HepG2 (cell line): ENCODE results near the gene NELFCD. TPM values are rescaled to one million over a fixed set of nuclear protein-coding genes. Genes with fewer than 3 reads are reported as not detected.

Experiments used
- ADNP ChIP-seq: sonication (generic); formaldehyde crosslinking; IDR thresholded peaks from 2 replicates; pipeline ENCODE4 v1.4.0; 2020; ENCODE audit warnings: missing genetic modification reagents
- AGO2 ChIP-seq: fragments of 200-400 bp; formaldehyde crosslinking; optimal IDR thresholded peaks from 2 replicates; pipeline ENCODE3; 2017; ENCODE audit warnings: mild to moderate bottlenecking, low read depth, low read length, moderate library complexity
- ARID5B ChIP-seq: IDR thresholded peaks from 2 replicates; pipeline ENCODE4 v1.4.0; 2020; ENCODE audit warnings: mild to moderate bottlenecking, missing genetic modification reagents
- CEBPZ ChIP-seq: IDR thresholded peaks from 2 replicates; pipeline ENCODE4 v1.6.1; 2012; ENCODE audit warnings: low read length, improper control_type of control experiment
- ERF ChIP-seq: IDR thresholded peaks from 2 replicates; pipeline ENCODE4 v1.6.1; 2018; ENCODE audit warnings: missing biosample characterization, missing genetic modification reagents
- FOSL2 ChIP-seq: sonication (generic); formaldehyde crosslinking; IDR thresholded peaks from 2 replicates; pipeline ENCODE4 v1.4.0; 2020; ENCODE audit warnings: missing genetic modification reagents
- FOXJ3 ChIP-seq: sonication (generic); formaldehyde crosslinking; IDR thresholded peaks from 2 replicates; pipeline ENCODE4 v1.4.0; 2020; ENCODE audit warnings: missing genetic modification reagents, mild to moderate bottlenecking, borderline replicate concordance
- HIC2 ChIP-seq: sonication (generic); formaldehyde crosslinking; IDR thresholded peaks from 2 replicates; pipeline ENCODE4 v1.9.0; 2022; ENCODE audit warnings: low read depth, missing genetic modification reagents
- MAFK ChIP-seq, 2 experiments: IDR thresholded peaks in 1 of 2; conservative IDR thresholded peaks in 1 of 2; 2 replicates each; pipeline ENCODE4 v1.6.1; 2011; ENCODE audit warnings: improper control_type of control experiment in 2 of 2, low read length in 2 of 2
- PAWR ChIP-seq: sonication (generic); formaldehyde crosslinking; IDR thresholded peaks from 2 replicates; pipeline ENCODE4 v1.4.0; 2020; ENCODE audit warnings: missing genetic modification reagents, mild to moderate bottlenecking, borderline replicate concordance
- PHB2 ChIP-seq: fragments of 450-650 bp; IDR thresholded peaks from 2 replicates; pipeline ENCODE4 v1.6.1; 2018; ENCODE audit not compliant: partially characterized antibody
- REXO4 ChIP-seq: sonication (generic); formaldehyde crosslinking; IDR thresholded peaks from 2 replicates; pipeline ENCODE4 v1.8.0; 2022; ENCODE audit warnings: missing genetic modification reagents, mild to moderate bottlenecking, borderline replicate concordance
- TFAP4 ChIP-seq: sonication (generic); IDR thresholded peaks from 2 replicates; pipeline ENCODE4 v1.6.1; 2016; ENCODE audit warnings: low read depth, borderline replicate concordance
- ZBTB34 ChIP-seq: sonication (generic); formaldehyde crosslinking; IDR thresholded peaks from 2 replicates; pipeline ENCODE4 v1.8.0; 2022; ENCODE audit warnings: mild to moderate bottlenecking, missing genetic modification reagents
- ZNF138 ChIP-seq: sonication (generic); formaldehyde crosslinking; IDR thresholded peaks from 2 replicates; pipeline ENCODE4 v1.5.0; 2020; ENCODE audit warnings: mild to moderate bottlenecking, low read depth, missing genetic modification reagents
- ZNF839 ChIP-seq: sonication (generic); formaldehyde crosslinking; IDR thresholded peaks from 2 replicates; pipeline ENCODE4 v1.4.0; 2020; ENCODE audit warnings: missing genetic modification reagents, mild to moderate bottlenecking, borderline replicate concordance
- polyA plus RNA-seq, 8 experiments: library from polyadenylated mRNA; depleted of rRNA in 3 of 8; stranded (reverse) in 7 of 8; unstranded in 1 of 8; fragments of >200 nt; fragmentation: Illumina TruSeq in 4 of 8; extraction: Trizol in 4 of 8; gene quantifications; 2 replicates each; pipeline versions ENCODE4 v1.2.1 to v1.2.3, GENCODE V29; 2011 to 2016; ENCODE audit warnings: low read depth in 4 of 8, missing spikeins in 1 of 8, mixed read lengths in 1 of 8; ENCODE audit not compliant: insufficient read depth in 1 of 8
- total RNA-seq, 5 experiments: library from RNA; depleted of rRNA; stranded (reverse); fragments of >200 nt; fragmentation: Illumina TruSeq; extraction: Trizol; gene quantifications; 2 replicates each; pipeline ENCODE4 v1.2.3, GENCODE V29; 2016; ENCODE audit warnings: low read depth in 1 of 5

The NELFCD gene
- total and polyA plus RNA-seq, 2 of the 13 experiments (the other 11 are each of a cell fraction or from before 2014, with no cell fraction given), result 159 to 203 TPM

GRCh38 chr20:59010995-59011873, 30.2 kb downstream of the NELFCD start (continued):
- TF ChIP-seq ARID5B (peak; percentile 75; the same call in 1 of the 2 replicates), HIC2 (CRISPR knock-in tag) (no peak), ADNP (CRISPR knock-in tag) (no peak), MAFK (conservative IDR thresholded peaks at IDR 0.05 in 1 of 2, IDR thresholded peaks at IDR 0.05 in 1 of 2; ENCODE audit: low read length in 2 of 2) (no peak), ZNF839 (CRISPR knock-in tag) (no peak), PHB2 (no peak), CEBPZ (no peak), REXO4 (CRISPR knock-in tag) (no peak), TFAP4 (no peak), ERF (CRISPR knock-in tag) (no peak), FOSL2 (CRISPR knock-in tag) (no peak), FOXJ3 (CRISPR knock-in tag) (0 out of 2 replicates have a peak, but pooled peaks have one; percentile 46), PAWR (no peak), ZNF138 (CRISPR knock-in tag) (0 out of 2 replicates have a peak, but pooled peaks have one; percentile 61), ZBTB34 (0 out of 2 replicates have a peak, but pooled peaks have one; percentile 2), AGO2 (no peak)
